Fibroblast of skin of back (primary cell): ENCODE measurements around the gene ELMOD3. TPM values are rescaled to one million over a fixed set of nuclear protein-coding genes. Genes with fewer than 3 reads are reported as not detected.
"Not testable (repeated sequence)": the region's sequence is repeated elsewhere in the genome, so short reads cannot be mapped to it uniquely, and the experiment has no call there.

Experiments used
- DNase-seq: peaks from one replicate; pipeline ENCODE4 v3.0.0-alpha.2; 2013
- polyA plus RNA-seq, 2 experiments: library from polyadenylated mRNA; unstranded; fragments of 120-200 nt; gene quantifications; one replicate each; pipeline ENCODE4 v1.2.1, GENCODE V29; 2013; ENCODE audit not compliant: insufficient read length in 2 of 2

The ELMOD3 gene
- polyA plus RNA-seq (2013, experiment 1 of 2; ENCODE audit: insufficient read length): 11.3 TPM
- 9.0 TPM for polyA plus RNA-seq (2013, experiment 2 of 2; ENCODE audit: insufficient read length)

- DNase-seq: peak; percentile 100
Measured at GRCh38 chr2:85354286-85355072, at the start of gene ELMOD3, which contains the start of gene RETSAT. ELMOD3 (plus strand) TSS chr2:85354769; CDS start chr2:85357199, 2,430 bp downstream. RETSAT (minus strand) TSS chr2:85354528; CDS start chr2:85354507, 21 bp downstream.

DNA sequence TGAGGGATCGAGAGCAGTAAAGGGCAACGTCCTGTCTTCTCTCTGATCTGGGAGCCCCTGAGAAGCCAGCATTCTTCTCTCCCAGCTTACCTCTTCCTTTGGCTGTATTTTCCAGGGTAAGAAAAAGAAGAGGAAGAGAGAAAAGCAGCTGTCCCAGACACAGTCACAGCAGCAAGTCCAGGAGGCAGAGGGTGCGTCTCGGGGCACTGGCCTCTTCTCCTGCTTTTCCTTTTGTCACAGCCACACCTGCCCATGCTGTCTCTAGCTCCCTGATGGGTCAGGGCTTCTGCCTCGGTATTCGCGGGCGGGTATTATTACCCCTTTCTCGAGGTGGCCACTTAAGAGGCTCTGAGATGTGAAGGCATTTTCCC is 47.1 kb upstream of the ELMOD3 start:
- no peak for DNase-seq

DNA sequence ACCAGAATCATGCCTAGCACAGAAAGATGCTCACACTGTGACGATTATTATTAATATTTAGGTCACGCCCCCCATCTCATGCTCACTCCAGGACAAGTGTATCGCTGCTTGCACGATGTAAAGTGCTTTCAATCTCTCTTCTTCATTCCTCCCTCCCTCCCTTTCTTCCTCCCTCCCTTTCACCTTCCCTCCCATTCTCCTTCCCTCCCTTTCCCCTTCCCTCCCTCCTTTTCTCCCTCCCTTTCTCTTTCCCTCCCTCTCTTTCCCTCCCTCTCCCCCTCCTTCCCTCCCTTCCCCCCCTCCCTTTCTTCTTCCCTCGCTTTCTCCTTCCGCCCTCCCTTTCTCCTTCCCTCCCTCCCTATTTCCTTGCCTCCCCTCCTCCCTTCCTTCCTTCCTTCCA is 46.4 kb upstream of the ELMOD3 start:
- DNase-seq: no peak

DNA sequence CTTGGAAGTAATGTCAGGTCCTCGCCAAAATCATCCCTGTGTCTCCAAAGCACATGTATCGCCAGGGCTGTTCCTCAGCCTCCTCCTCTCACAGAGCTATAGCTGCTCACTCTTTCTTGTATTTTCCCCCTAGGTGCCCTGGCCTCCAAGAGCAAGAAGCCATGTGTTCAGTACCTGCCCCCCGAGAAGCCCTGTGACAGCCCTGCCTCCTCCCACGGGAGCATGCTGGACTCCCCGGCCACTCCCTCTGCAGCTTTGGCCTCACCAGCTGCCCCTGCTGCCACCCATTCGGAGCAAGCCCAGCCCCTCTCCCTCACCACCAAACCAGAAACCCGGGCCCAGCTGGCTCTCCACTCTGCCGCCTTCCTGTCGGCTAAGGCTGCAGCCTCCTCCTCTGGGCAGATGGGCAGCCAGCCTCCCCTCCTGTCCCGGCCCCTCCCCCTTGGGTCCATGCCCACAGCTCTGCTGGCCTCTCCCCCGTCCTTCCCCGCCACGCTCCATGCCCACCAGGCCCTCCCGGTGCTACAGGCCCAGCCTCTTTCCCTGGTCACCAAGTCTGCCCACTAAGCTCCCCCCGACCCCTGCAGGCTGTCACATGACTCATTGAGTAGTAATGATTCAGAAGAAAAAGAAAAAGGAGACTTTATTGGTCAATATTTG is 45.5 kb upstream of the ELMOD3 start:
- DNase-seq: peak; percentile 29

DNA sequence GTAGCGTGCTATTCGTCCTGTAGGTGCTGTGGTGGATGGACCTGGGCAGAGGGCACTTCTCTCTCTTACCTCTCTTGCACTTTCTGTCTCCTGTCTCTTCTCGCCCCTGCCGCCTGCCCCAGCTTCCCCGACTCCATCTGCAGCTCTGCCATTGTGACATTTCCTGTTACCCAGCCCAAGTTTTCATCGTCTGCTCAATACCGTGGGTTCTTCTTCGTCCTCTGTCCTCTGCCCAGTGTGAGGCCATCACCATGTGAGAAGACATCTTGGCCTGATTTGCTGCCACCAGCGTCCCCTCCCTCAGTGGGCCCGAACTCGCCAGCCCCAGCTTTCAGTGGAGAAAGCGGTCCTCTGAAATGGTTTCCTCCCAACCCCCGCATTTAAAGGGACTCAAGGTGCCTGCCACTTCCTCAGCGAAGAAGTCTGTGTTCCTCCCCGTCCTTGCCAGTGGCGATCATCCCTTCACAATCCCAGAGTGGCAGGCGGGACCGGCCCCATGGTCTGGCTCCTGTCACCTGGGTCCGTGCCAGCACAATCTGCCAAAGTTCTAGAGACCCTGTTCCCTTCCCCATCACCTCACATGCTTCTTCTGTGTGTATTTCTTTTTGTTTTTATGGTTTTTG is 44.8 kb upstream of the ELMOD3 start:
- DNase-seq: no peak

DNA sequence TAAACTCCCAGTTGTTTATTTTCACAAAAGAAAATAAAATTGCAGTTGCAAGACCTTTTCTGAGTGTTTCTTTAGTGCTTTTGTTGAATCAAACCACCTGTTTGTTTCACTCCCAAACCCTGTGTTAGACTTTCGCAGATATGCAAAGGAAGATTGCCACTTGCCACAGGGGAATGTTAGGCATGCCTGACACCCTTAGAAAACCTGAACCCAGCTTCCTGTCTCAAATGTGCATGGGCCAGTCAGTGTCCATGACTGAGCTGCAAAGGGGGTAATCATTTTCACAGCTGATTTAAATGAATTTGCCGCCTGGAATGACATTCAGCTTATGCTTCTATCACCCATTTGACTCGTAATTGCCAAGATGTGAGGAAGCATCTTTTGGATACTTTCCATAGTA is 44.2 kb upstream of the ELMOD3 start:
- no peak for DNase-seq

- peak; percentile 27 for DNase-seq
Measured at GRCh38 chr2:85312404-85312803, 42.2 kb upstream of the ELMOD3 start.

DNA sequence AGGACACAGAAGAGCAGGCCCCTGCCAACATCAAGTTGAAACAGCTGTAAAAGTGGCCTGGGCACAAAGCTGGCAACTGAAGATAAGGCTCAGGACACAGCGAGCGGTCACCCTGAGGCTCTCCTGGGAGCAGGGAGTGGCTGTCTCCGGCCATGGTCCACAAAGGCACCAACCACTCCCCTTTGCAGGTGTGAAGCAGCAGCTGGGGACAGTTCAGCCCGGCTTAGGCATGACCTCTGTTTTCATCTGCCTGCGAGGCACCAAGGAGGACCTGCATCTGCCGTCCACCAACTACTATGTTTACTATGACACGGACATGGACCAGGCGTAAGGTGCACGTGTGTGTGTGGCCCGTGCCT is 39.7 kb upstream of the ELMOD3 start:
- DNase-seq: no peak

DNA sequence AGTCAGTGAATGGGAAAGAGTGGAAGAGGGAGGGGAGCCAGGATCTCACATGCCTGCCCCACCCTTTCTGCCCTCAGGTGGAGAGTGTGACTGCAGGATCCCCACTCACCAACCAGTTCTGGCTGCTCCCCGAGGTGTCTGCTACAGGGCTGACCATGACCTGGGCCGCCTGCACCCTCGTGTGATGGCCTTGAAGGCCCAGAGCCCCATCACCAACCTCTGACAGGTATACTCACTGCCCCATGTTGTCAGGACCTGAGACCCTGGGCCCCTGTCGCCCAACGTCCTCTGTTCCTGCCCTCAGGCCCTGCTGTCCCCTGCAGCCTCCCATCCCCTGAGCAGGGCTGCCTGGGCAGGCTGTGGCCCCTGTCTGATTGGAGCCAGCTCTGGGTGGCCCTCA is 38.6 kb upstream of the ELMOD3 start:
- not testable (repeated sequence) for DNase-seq

GRCh38 chr2:85318222-85319074 is 36.1 kb upstream of the ELMOD3 start:
- peak; percentile 84 for DNase-seq

DNA sequence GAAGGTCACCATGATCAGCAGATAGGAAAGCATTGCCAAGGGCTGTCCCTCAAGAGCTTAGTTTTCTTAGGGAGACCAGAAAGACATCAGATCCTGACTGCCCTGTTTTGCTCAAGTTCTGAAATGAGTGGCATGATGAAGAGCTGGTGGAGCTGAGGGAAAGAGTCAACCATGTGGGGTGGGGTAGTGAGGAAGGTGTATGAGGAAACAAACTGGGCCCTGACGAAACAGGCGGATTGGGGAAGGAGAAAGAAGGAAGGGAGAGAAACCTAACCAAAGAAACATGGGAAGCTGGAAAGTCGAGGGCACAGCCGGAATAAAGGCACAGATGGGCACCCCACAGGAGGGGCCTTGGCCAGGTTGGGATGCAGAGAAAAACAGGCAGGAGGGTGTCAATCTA is 34.8 kb upstream of the ELMOD3 start:
- DNase-seq: no peak

GRCh38 chr2:85323351-85323987 is 31.1 kb upstream of the ELMOD3 start:
- no peak for DNase-seq

DNA sequence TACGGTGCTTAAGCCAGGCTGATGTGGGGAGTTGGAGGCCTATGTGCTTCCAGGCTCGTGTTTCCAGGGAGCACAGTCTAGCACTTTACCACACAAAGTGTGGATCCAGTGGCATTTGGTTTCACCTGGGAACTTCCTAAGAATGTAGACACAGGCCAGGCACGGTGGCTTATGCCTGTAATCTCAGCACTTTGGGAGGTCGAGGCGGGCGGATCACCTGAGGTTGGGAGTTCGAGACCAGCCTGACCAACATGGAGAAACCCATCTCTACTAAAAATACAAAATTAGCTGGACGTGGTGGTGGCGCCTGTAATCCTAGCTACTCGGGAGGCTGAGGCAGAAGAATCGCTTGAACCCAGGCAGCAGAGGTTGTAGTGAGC is 30.6 kb upstream of the ELMOD3 start:
- DNase-seq: not testable (repeated sequence)

GRCh38 chr2:85324639-85325465 is 29.7 kb upstream of the ELMOD3 start:
- DNase-seq: no peak

DNA sequence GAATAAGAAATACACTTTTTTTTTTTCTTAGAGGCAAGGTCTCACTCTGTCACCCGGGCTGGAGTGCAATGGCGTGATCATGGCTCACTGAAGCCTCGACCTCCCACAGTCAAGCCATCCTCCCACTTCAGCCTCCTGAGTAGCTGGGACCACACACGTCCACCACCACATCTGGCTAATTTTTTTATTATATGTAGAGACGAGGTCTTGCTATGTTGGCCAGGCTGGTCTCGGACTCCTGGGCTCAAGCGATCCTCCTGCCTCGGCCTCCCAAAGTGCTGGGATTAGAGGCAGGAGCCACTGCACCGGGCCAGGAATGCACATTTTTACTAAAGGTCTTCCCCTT is 29.1 kb upstream of the ELMOD3 start:
- no peak for DNase-seq

DNA sequence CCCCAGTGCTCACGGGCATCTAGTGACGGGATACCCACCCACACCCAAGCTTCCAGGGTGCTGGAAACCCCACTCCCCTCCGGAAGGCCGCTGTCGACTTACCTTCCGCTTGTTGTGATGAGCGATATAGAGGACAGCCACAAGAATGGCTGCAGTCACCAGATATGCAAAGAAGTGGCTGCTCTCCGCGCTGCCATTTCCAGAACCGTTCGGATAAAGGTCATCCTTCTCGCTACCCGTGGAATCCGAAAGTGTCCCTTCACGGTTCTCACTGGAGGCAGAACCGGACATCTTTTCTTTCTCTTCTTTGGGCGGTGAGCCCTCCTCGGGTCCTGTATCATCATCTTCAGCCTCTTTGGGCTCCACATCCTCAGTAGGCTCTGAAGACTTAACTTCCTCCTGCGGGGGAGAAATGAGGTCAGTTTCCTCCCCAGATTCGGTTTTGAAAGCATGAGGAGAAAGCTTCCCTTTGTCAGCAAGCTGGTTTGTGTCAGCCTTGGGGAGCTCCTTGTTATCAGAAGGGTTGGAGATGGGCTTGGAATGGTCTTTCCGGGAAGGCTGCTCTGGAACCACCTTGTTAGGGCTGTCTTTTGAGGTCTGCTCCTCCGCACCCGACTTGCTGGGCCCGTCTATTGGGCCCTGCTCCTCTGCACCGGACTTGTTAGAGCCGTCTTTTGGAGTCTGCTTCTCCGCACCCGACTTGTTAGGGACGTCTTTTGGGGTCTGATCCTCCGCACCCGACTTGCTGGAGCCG is 28.0 kb upstream of the ELMOD3 start:
- no peak for DNase-seq

GRCh38 chr2:85327160-85327821 is 27.3 kb upstream of the ELMOD3 start:
- peak; percentile 40 for DNase-seq

GRCh38 chr2:85327822-85328617 is 26.5 kb upstream of the ELMOD3 start, which contains the start of gene TGOLN2:
TGOLN2 (minus strand) TSS chr2:85327989; CDS start chr2:85327962, 27 bp downstream.
- peak; percentile 92 for DNase-seq

DNA sequence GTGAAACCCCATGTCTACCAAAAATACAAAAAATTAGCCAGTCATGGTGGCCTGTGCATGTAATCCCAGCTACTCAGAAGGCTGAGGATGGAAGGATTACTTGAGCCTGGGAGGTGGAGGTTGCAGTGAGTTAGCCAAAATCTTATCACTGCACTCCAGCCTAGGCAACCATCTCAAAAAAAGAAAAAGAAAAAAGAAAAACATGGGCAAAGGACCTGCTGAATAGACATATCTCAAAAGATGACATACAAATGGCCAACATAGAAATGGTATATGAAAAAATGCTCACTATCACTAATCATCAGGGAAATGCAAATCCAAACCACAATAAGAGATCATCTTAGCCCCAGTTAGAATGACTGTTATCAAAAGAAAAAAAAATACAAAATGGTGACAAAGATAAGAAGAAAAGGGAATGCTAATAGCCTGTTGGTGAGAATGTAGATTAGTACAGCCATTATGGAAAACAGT is 25.4 kb upstream of the ELMOD3 start:
- DNase-seq: no peak
